DND-41 (cell line): Measurements from ENCODE around the gene GALNT18.

Experiments used
- ATAC-seq: fragments of 200-7000 bp; cut with Tn5 transposase; 3 replicates; pipeline ENCODE4 v1.9.1; 2021; ENCODE audit warnings: low read depth; ENCODE audit not compliant: insufficient read depth
- DNase-seq: peaks from one replicate; pipeline ENCODE4 v3.0.0-alpha.2; 2020
- H2AFZ ChIP-seq: 2 replicates; pipeline ENCODE4 v1.6.0; 2012; ENCODE audit warnings: low read depth, low read length
- H3K27ac ChIP-seq: 2 replicates; pipeline ENCODE4 v1.5.1; 2012; ENCODE audit warnings: low read length, inconsistent platforms
- H3K27me3 ChIP-seq: fragments of 200-600 bp; sonication (generic); 2 replicates; pipeline ENCODE4 v1.6.0; 2012; ENCODE audit warnings: low read length, mild to moderate bottlenecking, inconsistent platforms; ENCODE audit not compliant: insufficient read depth, poor library complexity
- H3K36me3 ChIP-seq: 2 replicates; pipeline ENCODE4 v1.5.1; 2012; ENCODE audit warnings: low read length, inconsistent platforms; ENCODE audit not compliant: insufficient read depth
- H3K4me1 ChIP-seq: 2 replicates; pipeline ENCODE4 v1.5.1; 2012; ENCODE audit warnings: mild to moderate bottlenecking, low read length; ENCODE audit not compliant: insufficient read depth
- H3K4me2 ChIP-seq: 2 replicates; pipeline ENCODE4 v1.6.0; 2012; ENCODE audit warnings: mild to moderate bottlenecking, moderate library complexity, low read length, inconsistent platforms; ENCODE audit not compliant: insufficient read depth
- H3K4me3 ChIP-seq, 2 experiments: fragments of 200-600 bp in 1 of 2; shearing (Covaris generic) in 1 of 2; 2 replicates each; pipeline ENCODE4 v1.5.1; 2012 to 2016; ENCODE audit warnings: inconsistent platforms in 2 of 2, low read length in 2 of 2, mild to moderate bottlenecking in 2 of 2, low read depth in 1 of 2, moderate library complexity in 1 of 2
- H3K79me2 ChIP-seq: 2 replicates; pipeline ENCODE4 v1.6.0; 2012; ENCODE audit warnings: low read length, inconsistent platforms; ENCODE audit not compliant: insufficient read depth
- H3K9ac ChIP-seq: 2 replicates; pipeline ENCODE4 v1.6.0; 2012; ENCODE audit warnings: low read depth, mild to moderate bottlenecking, inconsistent platforms, low read length, moderate library complexity
- H3K9me3 ChIP-seq: 2 replicates; pipeline ENCODE4 v1.5.1; 2012; ENCODE audit warnings: low read length, moderate library complexity, mild to moderate bottlenecking, inconsistent platforms; ENCODE audit not compliant: insufficient read depth, severe bottlenecking
- H4K20me1 ChIP-seq: 2 replicates; pipeline ENCODE4 v1.6.0; 2012; ENCODE audit warnings: low read length; ENCODE audit not compliant: insufficient read depth
- CTCF ChIP-seq: IDR thresholded peaks from 2 replicates; pipeline ENCODE4 v1.5.1; 2012; ENCODE audit warnings: borderline replicate concordance, low read length, moderate library complexity, mild to moderate bottlenecking; ENCODE audit not compliant: poor library complexity, severe bottlenecking; ENCODE audit errors: extremely low read depth
- EZH2 ChIP-seq: IDR thresholded peaks from 3 replicates; pipeline ENCODE4 v1.6.1; 2012; ENCODE audit warnings: borderline replicate concordance, low read depth, mild to moderate bottlenecking, moderate library complexity, low read length, inconsistent platforms; ENCODE audit not compliant: severe bottlenecking

Gene GALNT18

DNA sequence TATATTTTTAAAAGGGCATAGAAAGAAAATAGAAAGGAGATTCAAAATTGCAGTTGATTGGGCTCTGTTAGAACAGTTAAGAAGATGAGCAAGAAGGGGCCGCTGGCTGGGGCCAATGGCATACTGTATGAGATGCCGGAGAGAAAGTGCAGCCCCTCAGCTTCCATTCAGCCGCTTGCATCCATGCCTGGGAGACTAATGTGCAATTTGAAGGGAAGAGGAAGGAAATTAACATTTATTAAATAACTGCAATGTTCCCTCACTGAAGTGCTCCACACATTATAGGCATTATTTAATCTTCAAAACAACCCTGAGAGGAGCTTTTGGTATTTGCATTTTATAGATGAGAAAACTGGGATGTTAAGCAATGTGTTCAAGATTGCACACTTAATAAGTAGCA is 224.0 kb downstream of the GALNT18 start:
- no peaks in the 10 kb centered on the region for H3K79me2 ChIP-seq
- no peaks in the 10 kb centered on the region; the same call in none of the 2 replicates for H4K20me1 ChIP-seq
- H3K4me3 ChIP-seq, result no peak overlapping the region
- H3K4me1 ChIP-seq, result no peaks in the 10 kb centered on the region
- no peak for DNase-seq
- H3K36me3 ChIP-seq, result no peaks in the 10 kb centered on the region
- no peak overlapping the region for H3K27ac ChIP-seq
- H2AFZ ChIP-seq, result no peak overlapping the region
- H3K4me2 ChIP-seq, result no peak overlapping the region
- no peak overlapping the region for H3K9ac ChIP-seq
- H3K27me3 ChIP-seq, result peaks cover 16% of the 10 kb centered on the region
- TF ChIP-seq EZH2 (no peak), CTCF (no peak)
- H3K9me3 ChIP-seq, result no peaks in the 10 kb centered on the region
- ATAC-seq, result no peak

- no peak for DNase-seq
- no peaks in the 10 kb centered on the region; the same call in none of the 2 replicates for H4K20me1 ChIP-seq
- H3K9ac ChIP-seq, result no peak overlapping the region
- no peaks in the 10 kb centered on the region for H3K79me2 ChIP-seq
- H3K4me2 ChIP-seq, result no peak overlapping the region
- peaks cover 16% of the 10 kb centered on the region for H3K27me3 ChIP-seq
- no peak overlapping the region for H3K4me3 ChIP-seq
- no peak for ATAC-seq
- no peaks in the 10 kb centered on the region for H3K36me3 ChIP-seq
- no peaks in the 10 kb centered on the region for H3K9me3 ChIP-seq
- no peaks in the 10 kb centered on the region for H3K4me1 ChIP-seq
- H2AFZ ChIP-seq, result no peak overlapping the region
- TF ChIP-seq CTCF, result no peak
- no peak for TF ChIP-seq EZH2
- no peak overlapping the region for H3K27ac ChIP-seq
These were observed 224.8 kb downstream of the GALNT18 start for GRCh38 chr11:11397036-11397415.

- ATAC-seq, result no peak
- H3K27ac ChIP-seq, result no peak overlapping the region
- DNase-seq, result no peak
These were observed 225.3 kb downstream of the GALNT18 start for GRCh38 chr11:11396301-11397035.

More at GRCh38 chr11:11396301-11397035, 225.3 kb downstream of the GALNT18 start:
- Histone ChIP-seq H3K9me3 (no peaks in the 10 kb centered on the region), H3K36me3 (no peaks in the 10 kb centered on the region), H3K79me2 (no peaks in the 10 kb centered on the region), H3K4me3 (no peak overlapping the region), H4K20me1 (no peaks in the 10 kb centered on the region; the same call in none of the 2 replicates), H3K4me2 (no peak overlapping the region), H3K27me3 (peaks cover 16% of the 10 kb centered on the region), H3K4me1 (no peaks in the 10 kb centered on the region), H2AFZ (no peak overlapping the region), H3K9ac (no peak overlapping the region)
- TF ChIP-seq CTCF, result no peak
- TF ChIP-seq EZH2, result no peak
